NT2/D1 (cell line): ENCODE measurements around the gene KAZALD1.

Experiments used
- SUZ12 ChIP-seq: IDR thresholded peaks from 2 replicates; pipeline ENCODE4 v1.6.1; 2011; ENCODE audit not compliant: insufficient read length, insufficient read depth; ENCODE audit errors: extremely low read depth
- YY1 ChIP-seq: IDR thresholded peaks from 2 replicates; pipeline ENCODE4 v1.6.1; 2011; ENCODE audit not compliant: insufficient read length, insufficient read depth
- ZNF274 ChIP-seq: IDR thresholded peaks from 2 replicates; pipeline ENCODE4 v1.6.1; 2011; ENCODE audit warnings: mild to moderate bottlenecking, low read depth, low read length

GRCh38 chr10:101060951-101061623 is 702 bp upstream of the KAZALD1 start:
- no peak for TF ChIP-seq YY1
- TF ChIP-seq ZNF274: no peak
- TF ChIP-seq SUZ12: no peak
